ENCODE results near the gene SORCS2. TPM values are rescaled to one million over a fixed set of nuclear protein-coding genes. Genes with fewer than 3 reads are reported as not detected.

SORCS2 gene
- total and polyA plus RNA-seq, 2 of the 8 experiments (the other 6 are each of a cell fraction or from before 2014, with no cell fraction given): 0.36 to 1.8 TPM

- TF ChIP-seq CHD7 (IDR thresholded peaks at IDR 0.05; ENCODE audit: insufficient replicate concordance, low read length): no peak
- no peak for TF ChIP-seq POU5F1 (IDR thresholded peaks at IDR 0.05; ENCODE audit: low read depth, low read length)
- TF ChIP-seq NRF1 (IDR thresholded peaks at IDR 0.05; ENCODE audit: low read depth, low read length): no peak
- TF ChIP-seq HDAC6 (IDR thresholded peaks at IDR 0.05; ENCODE audit: low read depth, low read length): no peak
- no peak for TF ChIP-seq SUZ12 (IDR thresholded peaks at IDR 0.05; ENCODE audit: low read length)
- TF ChIP-seq RBBP5 (IDR thresholded peaks at IDR 0.05; ENCODE audit: borderline replicate concordance, low read depth, low read length): no peak
- TF ChIP-seq BACH1 (IDR thresholded peaks at IDR 0.05; ENCODE audit: low read length): no peak
- TF ChIP-seq SP2 (IDR thresholded peaks at IDR 0.05; ENCODE audit: low read length): no peak
- TF ChIP-seq SP1 (IDR thresholded peaks at IDR 0.05; ENCODE audit: low read depth, low read length): no peak
- no peak for TF ChIP-seq BCL11A (IDR thresholded peaks at IDR 0.05; ENCODE audit: low read depth in 2 of 2, low read length in 2 of 2)
- TF ChIP-seq GTF2F1 (IDR thresholded peaks at IDR 0.05; ENCODE audit: borderline replicate concordance, low read depth, low read length): no peak
These were observed 44.0 kb upstream of the SORCS2 start (continued) for GRCh38 chr4:7148337-7148736.
